GM18873 (cell line): Measurements from ENCODE around the gene WNT7B.

Experiments used
- ATAC-seq: cut with Tn5 transposase; IDR thresholded peaks from one replicate; pipeline ENCODE4 v1.9.1; 2021; ENCODE audit warnings: mild to moderate bottlenecking, moderate library complexity, moderate number of reproducible peaks; ENCODE audit not compliant: unreplicated experiment, low FRiP score

WNT7B gene

GRCh38 chr22:45934659-45935341 lies 42.2 kb downstream of the WNT7B start:
- ATAC-seq, result no peak

- no peak for ATAC-seq
Measured at GRCh38 chr22:45934168-45934564, 42.8 kb downstream of the WNT7B start.

- no peak for ATAC-seq
Measured at GRCh38 chr22:45933506-45934167, 43.3 kb downstream of the WNT7B start.

DNA sequence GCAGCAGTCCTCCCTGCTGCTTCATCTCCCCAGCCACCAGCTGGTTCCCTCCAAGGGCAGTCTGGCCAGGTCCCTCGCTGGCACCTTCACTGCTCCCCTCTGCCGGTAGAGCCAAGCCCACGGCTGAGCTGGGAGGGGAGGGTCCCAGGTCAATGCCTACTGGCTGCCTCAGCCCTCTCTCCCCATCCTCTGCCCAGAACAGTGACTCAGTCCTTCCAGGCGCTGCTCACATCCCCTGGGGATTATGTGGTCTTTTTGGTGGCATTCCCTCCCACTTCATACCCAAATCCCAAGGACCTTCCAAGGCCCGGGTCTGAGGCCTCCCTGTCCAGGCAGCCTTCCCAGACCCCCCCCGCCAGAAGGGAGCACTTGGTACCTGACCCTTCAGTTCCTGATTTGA lies 44.9 kb downstream of the WNT7B start:
- no peak for ATAC-seq

DNA sequence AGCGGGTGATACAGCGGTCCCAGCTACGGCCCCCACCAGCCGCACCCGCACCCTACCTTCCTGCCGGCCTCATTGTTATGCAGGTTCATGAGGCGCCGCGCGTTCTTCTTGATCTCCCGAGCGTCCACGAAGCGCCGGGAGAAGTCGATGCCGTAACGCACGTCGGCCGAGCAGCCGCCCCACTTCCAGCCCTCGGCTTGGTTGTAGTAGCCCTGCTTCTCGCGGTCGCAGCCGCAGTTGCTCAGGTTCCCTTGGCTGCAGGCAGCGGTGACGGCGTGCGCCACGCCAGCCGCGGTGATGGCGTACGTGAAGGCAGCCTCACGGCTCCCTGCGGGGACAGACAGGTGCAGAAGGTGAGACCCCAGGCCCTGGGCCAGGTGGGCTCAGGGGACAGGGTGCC lies 45.9 kb downstream of the WNT7B start:
- ATAC-seq, result no peak

DNA sequence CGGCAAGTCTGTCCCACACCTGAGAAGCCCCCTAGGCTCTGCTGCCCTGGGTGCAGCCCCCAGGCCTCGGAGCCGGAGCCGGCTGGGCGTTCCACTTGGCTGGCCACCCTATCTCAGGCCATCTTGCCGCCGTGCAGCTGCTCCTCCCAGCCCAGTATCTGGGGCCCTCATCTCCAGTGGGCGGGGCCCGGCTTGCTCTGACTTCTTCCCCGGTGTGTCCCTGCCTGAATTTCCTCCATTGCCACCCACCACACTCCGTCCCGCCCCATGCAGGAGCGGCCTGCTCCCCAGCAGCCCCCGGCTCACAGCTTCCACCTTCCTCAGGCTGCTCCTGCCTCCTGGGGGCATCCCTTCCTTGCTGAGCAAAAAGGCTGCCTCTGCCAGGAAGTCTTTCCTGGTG lies 46.6 kb downstream of the WNT7B start:
- no peak for ATAC-seq

- no peak for ATAC-seq
Measured at GRCh38 chr22:45929649-45930048, 47.3 kb downstream of the WNT7B start.

- ATAC-seq, result no peak
Measured at GRCh38 chr22:45928726-45929368, 48.1 kb downstream of the WNT7B start.

DNA sequence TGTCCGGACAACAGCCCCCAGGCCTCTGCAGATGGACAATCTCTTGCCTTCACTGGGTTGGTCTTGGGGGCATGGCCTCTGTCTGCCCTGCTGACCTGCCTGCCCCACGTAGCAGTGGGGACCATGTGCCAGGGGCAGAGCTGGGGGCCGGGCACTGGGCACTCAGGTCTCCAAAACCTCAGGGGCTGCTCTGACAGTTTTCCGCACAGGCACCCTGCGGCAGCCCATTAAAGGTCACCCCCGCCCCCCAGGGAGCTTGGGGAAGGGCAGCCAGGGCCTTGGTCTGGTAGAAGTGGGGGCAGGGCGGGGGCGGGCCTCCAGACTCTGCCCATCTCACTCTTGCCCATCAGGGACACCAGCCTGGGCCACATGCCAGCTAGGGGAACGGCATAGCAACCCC lies 49.9 kb downstream of the WNT7B start:
- ATAC-seq, result no peak

DNA sequence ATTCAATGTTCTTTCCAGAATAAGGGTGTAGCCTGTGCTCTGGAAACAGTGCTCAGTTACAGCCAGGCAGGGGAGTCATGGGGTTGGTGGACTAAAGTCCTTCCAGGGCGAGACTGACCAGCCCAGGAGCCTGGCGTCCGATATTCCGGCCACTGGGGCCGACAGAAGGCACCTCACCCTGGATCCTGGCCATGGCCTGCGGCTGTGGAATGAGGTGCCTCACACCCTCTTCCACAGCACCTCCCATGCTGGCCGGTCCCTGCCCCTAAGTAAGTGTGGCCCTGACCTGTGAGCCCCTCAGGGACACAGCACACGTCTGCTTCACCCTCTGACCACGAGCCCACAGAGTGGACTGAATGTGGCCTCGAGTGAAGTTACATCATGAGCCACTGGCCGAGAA lies 50.5 kb downstream of the WNT7B start:
- ATAC-seq, result no peak

- ATAC-seq, result no peak
Measured at GRCh38 chr22:45925811-45926351, 51.1 kb downstream of the WNT7B start.

DNA sequence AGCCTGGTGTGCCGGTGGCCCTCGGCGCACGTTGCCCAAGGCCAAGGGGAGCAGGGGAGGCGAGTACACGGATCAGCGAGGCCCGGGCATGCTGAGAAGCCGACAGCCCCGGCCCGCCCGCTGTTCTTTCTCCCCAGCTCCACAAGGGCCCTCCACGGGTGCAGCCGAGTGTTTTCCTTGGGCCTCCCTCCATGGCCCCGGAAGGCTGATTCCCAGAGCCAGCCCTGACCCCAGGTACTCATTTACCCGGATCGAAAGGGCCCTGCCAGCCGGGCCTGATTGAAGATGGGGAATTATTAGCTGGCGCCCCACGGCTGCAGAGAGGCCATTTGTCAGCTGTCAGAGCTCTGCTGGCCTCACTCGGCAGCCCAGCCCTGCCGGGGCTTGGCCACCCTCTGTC lies 53.1 kb downstream of the WNT7B start:
- no peak for ATAC-seq

DNA sequence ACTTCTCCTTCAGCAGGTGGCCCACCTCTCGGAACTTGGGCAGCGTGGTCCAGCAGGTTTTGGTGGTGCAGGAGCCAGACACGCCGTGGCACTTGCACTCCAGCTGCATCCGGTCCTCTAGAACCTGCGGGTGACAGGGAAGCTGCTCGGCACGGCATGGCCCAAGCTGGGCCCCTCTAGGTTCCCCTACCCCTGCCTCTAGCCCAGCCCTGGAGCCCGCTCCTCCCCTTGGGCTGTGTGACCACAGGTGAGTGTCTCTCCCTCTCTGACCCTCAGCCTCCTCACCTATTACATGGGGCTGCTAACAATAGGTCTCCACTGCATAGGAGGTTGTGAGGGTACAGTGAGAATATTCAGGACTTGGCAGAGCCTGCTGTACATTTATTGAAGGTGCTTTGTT lies 53.8 kb downstream of the WNT7B start:
- no peak for ATAC-seq

GRCh38 chr22:45922661-45923060 lies 54.3 kb downstream of the WNT7B start:
- no peak for ATAC-seq

DNA sequence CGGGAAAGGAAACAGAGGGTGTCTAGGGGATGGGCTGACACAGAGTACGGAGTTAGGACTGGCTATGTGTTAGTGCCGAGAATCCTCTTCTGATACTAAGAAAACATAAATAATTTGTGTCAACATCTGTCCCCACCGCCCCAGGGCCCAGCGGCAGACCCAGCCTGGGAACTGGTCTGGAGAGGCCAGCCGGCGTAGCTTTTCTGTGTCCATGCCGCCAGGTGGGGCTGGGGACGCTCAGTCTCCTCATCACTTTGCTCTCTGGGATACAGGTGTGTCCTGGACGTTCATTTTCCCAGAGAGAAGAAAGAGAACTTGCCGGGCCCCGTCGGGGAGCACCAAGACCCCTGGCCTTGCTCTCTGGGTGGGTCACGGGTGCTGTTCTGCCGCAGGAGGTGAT lies 54.7 kb downstream of the WNT7B start:
- no peak for ATAC-seq

GRCh38 chr22:45919504-45920286 lies 57.3 kb downstream of the WNT7B start:
- no peak for ATAC-seq

DNA sequence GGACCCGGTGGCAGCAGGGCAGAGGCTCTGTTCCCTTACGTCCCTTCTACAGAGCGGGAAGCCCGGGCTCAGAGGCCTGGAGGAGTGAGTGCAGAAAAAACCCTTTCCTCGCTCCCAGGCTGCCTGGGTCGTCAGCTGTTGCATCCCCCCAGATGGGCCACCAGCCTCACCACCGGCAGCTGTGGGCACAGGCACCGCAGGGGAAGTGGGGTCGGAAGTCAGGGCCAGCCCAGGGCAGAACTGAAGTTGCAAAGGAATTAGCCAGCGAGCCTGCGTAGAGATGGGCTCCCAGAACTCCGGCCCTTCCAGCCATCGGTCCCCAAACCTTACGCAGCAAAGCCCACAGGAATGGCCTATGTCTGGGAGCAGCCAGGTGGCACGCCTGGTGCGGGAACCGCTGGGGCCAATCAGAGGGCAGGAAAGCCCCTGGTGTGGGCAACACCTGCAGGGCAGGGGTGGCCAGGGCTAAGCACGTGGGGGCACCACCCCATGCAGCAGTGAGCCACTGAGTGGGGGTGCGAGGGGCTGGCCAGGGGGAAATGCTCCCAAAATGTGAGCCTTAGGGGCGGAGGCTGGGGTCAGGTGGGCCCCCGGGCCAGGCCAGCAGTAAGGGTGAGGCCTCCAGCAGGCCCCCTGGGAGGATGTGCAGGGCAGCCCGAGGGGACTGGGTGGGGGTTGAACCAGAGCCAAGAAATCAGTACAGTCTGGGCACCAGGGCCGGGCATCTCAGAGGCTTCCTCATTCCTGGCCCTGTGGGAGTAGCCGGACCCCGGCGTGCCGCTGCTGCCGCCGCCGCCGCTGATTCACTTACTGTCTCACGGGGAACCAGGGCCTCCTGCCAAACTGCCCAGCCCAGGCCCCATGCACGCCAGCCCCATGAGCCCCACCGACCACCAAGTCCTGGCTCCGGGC lies 58.2 kb downstream of the WNT7B start:
- ATAC-seq, result no peak

- ATAC-seq, result no peak
Measured at GRCh38 chr22:45917700-45918458, 59.1 kb downstream of the WNT7B start.

GRCh38 chr22:45917146-45917545 lies 59.8 kb downstream of the WNT7B start:
- no peak for ATAC-seq
